GM23338 (cell line): ENCODE data around the gene CUX1. TPM values are rescaled to one million over a fixed set of nuclear protein-coding genes. Genes with fewer than 3 reads are reported as not detected.

ENCODE experiments used
- ATAC-seq: fragments of 200-7000 bp; cut with Tn5 transposase; 3 replicates; pipeline ENCODE4 v1.9.1; 2020
- DNase-seq: peaks from one replicate; pipeline ENCODE4 v3.0.0-alpha.2; 2015; ENCODE audit warnings: low spot score
- H2AFZ ChIP-seq: fragments of 200-600 bp; sonication (generic); 2 replicates; pipeline ENCODE4 v1.8.0; 2016; ENCODE audit warnings: antibody characterized with exemption, mild to moderate bottlenecking, moderate library complexity
- H3F3A ChIP-seq: fragments of 200-600 bp; sonication (generic); replicated peaks from 2 replicates; pipeline ENCODE4 v1.8.0; 2017; ENCODE audit warnings: antibody characterized with exemption, mixed run types, low read depth
- H3K27ac ChIP-seq: fragments of 200-600 bp; sonication (generic); 2 replicates; pipeline ENCODE4 v1.6.1; 2016; ENCODE audit warnings: low read depth
- H3K27me3 ChIP-seq: fragments of 200-600 bp; sonication (generic); 2 replicates; pipeline ENCODE4 v1.8.0; 2016; ENCODE audit warnings: mild to moderate bottlenecking, mixed run types, moderate library complexity; ENCODE audit not compliant: insufficient read depth
- H3K36me3 ChIP-seq: fragments of 200-600 bp; sonication (generic); 2 replicates; pipeline ENCODE4 v1.8.0; 2016; ENCODE audit warnings: mild to moderate bottlenecking; ENCODE audit not compliant: insufficient read depth
- H3K4me1 ChIP-seq: fragments of 200-600 bp; sonication (generic); 2 replicates; pipeline ENCODE4 v1.8.0; 2016; ENCODE audit warnings: mild to moderate bottlenecking, moderate library complexity; ENCODE audit not compliant: insufficient read depth
- H3K4me2 ChIP-seq: fragments of 200-600 bp; sonication (generic); 2 replicates; pipeline ENCODE4 v1.7.1; 2017; ENCODE audit warnings: mixed run types
- H3K4me3 ChIP-seq: fragments of 200-600 bp; sonication (generic); 2 replicates; pipeline ENCODE4 v1.6.1; 2016; ENCODE audit warnings: mixed run types
- H3K79me2 ChIP-seq: fragments of 200-600 bp; sonication (generic); replicated peaks from 2 replicates; pipeline ENCODE4 v1.8.0; 2017; ENCODE audit warnings: mild to moderate bottlenecking; ENCODE audit not compliant: insufficient read depth
- H3K9me2 ChIP-seq: fragments of 200-600 bp; sonication (generic); 2 replicates; pipeline ENCODE4 v1.8.0; 2017; ENCODE audit not compliant: insufficient read depth
- H4K20me1 ChIP-seq: fragments of 200-600 bp; sonication (generic); replicated peaks from 2 replicates; pipeline ENCODE4 v1.8.0; 2017; ENCODE audit warnings: mild to moderate bottlenecking; ENCODE audit not compliant: insufficient read depth
- H3K27ac Mint-ChIP-seq: 2 replicates; pipeline ENCODE4 v1.8.0; 2020; ENCODE audit warnings: inconsistent platforms, mild to moderate bottlenecking, moderate library complexity, mixed read lengths
- H3K27me3 Mint-ChIP-seq: 3 replicates; pipeline ENCODE4 v1.8.0; 2022; ENCODE audit warnings: low read depth, mild to moderate bottlenecking, moderate library complexity, mixed read lengths, inconsistent platforms; ENCODE audit not compliant: insufficient read depth, poor library complexity
- H3K36me3 Mint-ChIP-seq: 3 replicates; pipeline ENCODE4 v1.8.0; 2021; ENCODE audit warnings: low read depth, mild to moderate bottlenecking, inconsistent platforms, moderate library complexity, mixed read lengths
- H3K4me1 Mint-ChIP-seq: 3 replicates; pipeline ENCODE4 v1.8.0; 2020; ENCODE audit warnings: mild to moderate bottlenecking, inconsistent platforms, mixed read lengths
- H3K4me3 Mint-ChIP-seq: 3 replicates; pipeline ENCODE4 v1.8.0; 2021; ENCODE audit warnings: moderate library complexity, mild to moderate bottlenecking, inconsistent platforms, mixed read lengths
- H3K9me3 Mint-ChIP-seq: 3 replicates; pipeline ENCODE4 v1.8.0; 2020; ENCODE audit warnings: moderate library complexity, mild to moderate bottlenecking, inconsistent platforms, mixed read lengths
- ZNF462 ChIP-seq: fragments of 250-450 bp; sonication (Bioruptor Pico); IDR thresholded peaks from 2 replicates; pipeline ENCODE4 v1.5.0; 2020; ENCODE audit warnings: mild to moderate bottlenecking, moderate library complexity
- polyA plus RNA-seq: library from polyadenylated mRNA; unstranded; fragments of >200 nt; fragmentation: Nextera tagmentation; extraction: Ambion mirVana; gene quantifications from 2 replicates; pipeline ENCODE4 v1.2.1, GENCODE V29; 2016
- total RNA-seq: library from RNA; depleted of rRNA; stranded (reverse); fragments of >200 nt; shearing (Covaris generic); gene quantifications from 2 replicates; pipeline ENCODE4 v1.2.3, GENCODE V29; 2014

The CUX1 gene
- total and polyA plus RNA-seq, 2 experiments from 2014 or later: 49.9 to 64.0 TPM

- TF ChIP-seq ZNF462: no peak
Measured at GRCh38 chr7:102012941-102013461, 195.6 kb downstream of the CUX1 start (continued).

- Mint-ChIP-seq H3K27me3 (peaks cover 2% of the 10 kb centered on the region), H3K36me3 (peaks cover 16% of the 10 kb centered on the region; the same call in 2 of the 3 replicates), H3K4me1 (peaks cover under 1% of the 10 kb centered on the region; the same call in 2 of the 3 replicates), H3K9me3 (no peaks in the 10 kb centered on the region), H3K4me3 (no peak overlapping the region), H3K27ac (no peak overlapping the region)
- Histone ChIP-seq H3K4me3 (no peak overlapping the region), H3K79me2 (peaks cover 44% of the 10 kb centered on the region), H3K4me1 (no peaks in the 10 kb centered on the region; the same call in 1 of the 2 replicates), H2AFZ (no peak overlapping the region), H3F3A (no peaks in the 10 kb centered on the region), H3K4me2 (no peak overlapping the region), H3K27me3 (no peaks in the 10 kb centered on the region), H4K20me1 (no peaks in the 10 kb centered on the region), H3K36me3 (no peaks in the 10 kb centered on the region; the same call in 1 of the 2 replicates), H3K9me2 (no peaks in the 10 kb centered on the region), H3K27ac (no peak overlapping the region)
- no peak for DNase-seq
- TF ChIP-seq ZNF462: no peak
- ATAC-seq: no peak
Measured at GRCh38 chr7:102018876-102019275, 201.4 kb downstream of the CUX1 start.
